Pancreas (tissue), 10 donors: Measurements from ENCODE around the gene RAI2. TPM values are rescaled to one million over a fixed set of nuclear protein-coding genes. Genes with fewer than 3 reads are reported as not detected.

Experiments used
- ATAC-seq, 4 donors: fragments of 200-7000 bp; cut with Tn5 transposase; one replicate each; pipeline versions ENCODE4 v1.8.0 to v1.9.1; 2020; ENCODE audit warnings: mild to moderate bottlenecking in 4 of 4, moderate library complexity in 4 of 4
- DNase-seq, 6 donors: peaks; one replicate each; pipeline ENCODE4 v3.0.0-alpha.2; 2020
- FAIRE-seq: peaks from 2 replicates; lab custom pipeline; 2012; peaks lifted over from hg19 to GRCh38; lab: Jason Lieb, UNC
- H3K27ac ChIP-seq, 4 donors: fragments of 200-600 bp; sonication (generic); 1 replicate in 3 of 4; 2 replicates in 1 of 4; pipeline versions ENCODE4 v1.5.0 to v1.8.0; 2020
- H3K27me3 ChIP-seq, 4 donors: fragments of 200-600 bp; one replicate each; pipeline ENCODE4 v1.8.0; 2021
- H3K36me3 ChIP-seq, 3 donors: fragments of 200-600 bp; sonication (generic) in 1 of 3; one replicate each; pipeline versions ENCODE4 v1.5.0 to v1.8.0; 2020 to 2021
- H3K4me1 ChIP-seq, 3 donors: fragments of 200-600 bp; one replicate each; pipeline ENCODE4 v1.8.0; 2021
- H3K4me3 ChIP-seq, 4 donors: fragments of 200-600 bp; sonication (generic) in 2 of 4; one replicate each; pipeline versions ENCODE4 v1.5.0 to v1.8.0; 2020 to 2021
- H3K9me3 ChIP-seq, 4 donors: fragments of 200-600 bp; one replicate each; pipeline ENCODE4 v1.8.0; 2021
- CTCF ChIP-seq, 4 donors: fragments of 200-600 bp; sonication (generic) in 3 of 4; IDR thresholded peaks; one replicate each; pipeline versions ENCODE4 v1.5.0 to v1.8.0; 2021; ENCODE audit warnings: antibody characterized with exemption in 4 of 4
- WGBS, 2 donors: extraction: QIAGEN DNeasy Blood & Tissue Kit; methylation state at CpG; one replicate each; pipeline ENCODE4 v1.1.7; 2013; 5-methylcytosine and 5-hydroxymethylcytosine counted together
- intact Hi-C, 3 donors: fragments of 100-400 bp; cut with DNase I; formaldehyde crosslinking; loops; one replicate each; pipeline versions ENCODE4 v1.11.1 to v1.14.2; 2022
- polyA plus RNA-seq, 2 donors: library from polyadenylated mRNA; stranded (reverse); fragments of 200-250 nt; gene quantifications; one replicate each; pipeline ENCODE4 v1.2.3, GENCODE V29; 2013
- total RNA-seq, 6 donors: library from RNA; stranded (reverse); fragmentation: NEBNext Ultra II Directional in 4 of 6; extraction: Animal tissue kit (Norgen Biotek cat#: 25700) in 4 of 6; gene quantifications; one replicate each; pipeline versions ENCODE4 v1.2.1 to v1.2.4, GENCODE V29; 2021 to 2023
- donor health status: healthy with polysubstance abuse.
- donor health status: DM: no; HTN: no; CAD: no; lungs with moderate emphysema.
- donor health status: DM: no; HTN: no; CAD: no.
- donor health status: control.
- donor health status: control.
- donor health status: Bipolar disorder and iron deficiency.
- donor health status: DM: yes; HTN: yes; CAD: no.
- donor health status: DM: no; HTN: no; CAD: no.
- donor health status: DM: no; HTN: no; CAD: no.
- donor health status: DM: yes; HTN: yes; CAD: no.

Gene RAI2
- total and polyA plus RNA-seq, 8 donors: 5.2 to 14.7 (median 7.2) TPM

GRCh38 chrX:17809984-17810383, 51.1 kb downstream of the RAI2 start:
- WGBS, 2 donors: 63 to 76% methylated on average over 6 of the region's 6 CpGs
- no peak for TF ChIP-seq CTCF (IDR thresholded peaks at IDR 0.05)
- Histone ChIP-seq H3K9me3 (no peaks in the 10 kb centered on the region), H3K36me3 (no peaks in the 10 kb centered on the region), H3K4me3 (no peak overlapping the region), H3K27ac (no peak overlapping the region), H3K27me3 (no peaks in the 10 kb centered on the region), H3K4me1 (no peaks in the 10 kb centered on the region)
- no peak for FAIRE-seq
- DNase-seq: no peak
- intact Hi-C loops: no loop called here
- no peak for ATAC-seq

DNA sequence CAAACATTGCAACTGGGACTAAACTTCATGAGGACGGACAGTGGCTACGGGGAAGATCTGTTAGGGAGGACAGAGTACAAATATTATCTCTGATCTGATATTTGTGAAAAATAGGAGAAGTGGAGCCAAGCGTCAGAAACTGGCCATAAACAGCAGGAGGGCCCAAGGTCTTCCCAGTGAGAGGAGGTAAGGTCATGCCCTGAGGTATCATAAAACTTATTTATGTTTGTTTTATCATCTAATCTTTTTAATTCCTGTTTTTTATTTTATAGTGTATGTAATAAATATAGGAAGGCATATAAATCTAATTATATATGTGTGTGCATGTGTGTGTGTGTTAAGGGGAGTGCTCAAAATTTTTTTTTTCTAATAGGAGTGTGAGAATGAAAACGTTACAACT, 51.8 kb downstream of the RAI2 start:
- no peaks in the 10 kb centered on the region for H3K27me3 ChIP-seq
- no peak overlapping the region for H3K27ac ChIP-seq
- WGBS, 2 donors: 51 to 65% methylated on average over 4 of the region's 4 CpGs
- no peak overlapping the region for H3K4me3 ChIP-seq
- TF ChIP-seq CTCF (IDR thresholded peaks at IDR 0.05): no peak
- no peak for ATAC-seq
- no peak for FAIRE-seq
- no peaks in the 10 kb centered on the region for H3K9me3 ChIP-seq
- no peaks in the 10 kb centered on the region for H3K4me1 ChIP-seq
- no peak for DNase-seq
- no peaks in the 10 kb centered on the region for H3K36me3 ChIP-seq
- intact Hi-C loops: no loop called here

GRCh38 chrX:17805120-17805519, 56.0 kb downstream of the RAI2 start:
- no peaks in the 10 kb centered on the region for H3K4me1 ChIP-seq
- ATAC-seq (no peak), DNase-seq (no peak), FAIRE-seq (no peak)
- no peak overlapping the region for H3K4me3 ChIP-seq
- no peak overlapping the region for H3K27ac ChIP-seq
- no peaks in the 10 kb centered on the region for H3K36me3 ChIP-seq
- intact Hi-C loops: no loop called here
- no peak for TF ChIP-seq CTCF (IDR thresholded peaks at IDR 0.05)
- H3K9me3 ChIP-seq: no peaks in the 10 kb centered on the region
- H3K27me3 ChIP-seq: no peaks in the 10 kb centered on the region
- WGBS, 2 donors: 55 to 68% methylated on average over 6 of the region's 6 CpGs

- Histone ChIP-seq H3K9me3 (no peaks in the 10 kb centered on the region), H3K4me3 (no peak overlapping the region), H3K4me1 (no peaks in the 10 kb centered on the region), H3K27ac (no peak overlapping the region), H3K27me3 (no peaks in the 10 kb centered on the region), H3K36me3 (no peaks in the 10 kb centered on the region)
- FAIRE-seq (no peak), ATAC-seq (no peak), DNase-seq (no peak)
- no peak for TF ChIP-seq CTCF (IDR thresholded peaks at IDR 0.05)
- 84 to 92% methylated on average over 4 of the region's 4 CpGs for WGBS, 2 donors
- intact Hi-C loops: no loop called here
Measured at GRCh38 chrX:17803449-17803848, 57.6 kb downstream of the RAI2 start.

- Histone ChIP-seq H3K27me3 (no peaks in the 10 kb centered on the region), H3K36me3 (no peaks in the 10 kb centered on the region), H3K9me3 (no peaks in the 10 kb centered on the region), H3K4me1 (no peaks in the 10 kb centered on the region), H3K27ac (no peak overlapping the region), H3K4me3 (no peak overlapping the region)
- no peak for TF ChIP-seq CTCF (IDR thresholded peaks at IDR 0.05)
- intact Hi-C loops: no loop called here
- DNase-seq (no peak), ATAC-seq (peak in 2 of 4 donors; percentile 55 to 59), FAIRE-seq (no peak)
- 69 to 86% methylated on average over 7 of the region's 7 CpGs for WGBS, 2 donors
Measured at GRCh38 chrX:17802756-17803155, 58.3 kb downstream of the RAI2 start.
